GM21526 (cell line): ENCODE data around the gene XIRP2.

Source experiments
- ATAC-seq: cut with Tn5 transposase; IDR thresholded peaks from one replicate; pipeline ENCODE4 v1.9.1; 2021; ENCODE audit warnings: moderate library complexity; ENCODE audit not compliant: unreplicated experiment, low FRiP score

XIRP2 gene

DNA sequence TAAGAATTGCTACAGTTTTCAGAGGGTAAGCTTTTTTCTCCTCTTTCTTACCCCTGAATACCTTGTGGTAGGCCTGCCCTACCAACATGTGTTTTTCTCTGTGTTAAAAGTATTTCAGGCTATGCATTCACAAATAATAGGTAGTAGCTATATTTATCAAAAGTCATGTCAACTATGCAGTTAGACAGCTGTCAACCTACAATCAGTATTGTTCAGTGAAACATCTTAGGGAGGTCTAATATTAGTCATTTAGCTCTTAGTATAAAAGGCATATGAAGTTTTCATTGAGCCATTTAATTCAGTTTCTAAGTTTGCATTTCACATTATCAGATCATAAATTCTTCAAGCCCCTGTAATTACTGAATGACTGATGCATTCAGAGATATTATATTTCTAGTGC lies 36.7 kb downstream of the XIRP2 start:
- no peak for ATAC-seq

DNA sequence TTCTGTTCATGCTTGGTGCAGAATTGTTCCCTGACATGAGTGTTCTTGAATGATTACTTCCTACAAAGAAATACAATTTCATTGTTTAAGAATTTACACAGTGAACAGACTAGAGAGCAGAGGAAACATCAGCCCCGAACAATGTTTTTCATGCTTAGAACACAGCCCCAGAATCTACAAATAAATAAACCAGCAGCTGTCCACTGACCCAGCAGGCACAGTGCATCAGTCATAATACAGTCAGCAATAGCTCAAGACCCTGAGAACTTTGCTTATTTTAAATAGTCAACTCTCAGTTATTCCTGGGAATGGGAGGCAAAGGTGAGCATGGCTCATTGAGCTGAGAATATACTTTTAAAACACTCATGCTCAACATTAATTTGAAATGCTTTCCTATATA lies 38.4 kb downstream of the XIRP2 start:
- ATAC-seq: no peak

DNA sequence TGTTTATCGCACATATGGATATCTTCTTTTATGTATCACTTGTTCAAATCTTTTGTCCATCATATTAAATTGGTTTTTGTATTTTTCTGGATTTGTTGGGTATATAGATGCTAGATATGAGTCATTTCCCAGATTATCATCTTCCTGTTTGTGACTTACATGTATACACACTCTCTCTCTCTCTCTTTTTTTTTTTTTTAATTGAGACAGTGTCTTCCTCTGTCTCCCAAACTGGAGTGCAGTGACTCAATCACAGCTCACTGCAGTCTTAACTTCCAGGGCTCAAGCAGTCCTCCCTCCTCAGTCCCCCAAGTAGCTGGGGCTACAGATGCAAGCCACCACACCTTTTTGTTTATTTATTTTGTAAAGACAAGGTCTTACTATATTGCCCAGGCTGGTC lies 43.8 kb downstream of the XIRP2 start:
- no peak for ATAC-seq

DNA sequence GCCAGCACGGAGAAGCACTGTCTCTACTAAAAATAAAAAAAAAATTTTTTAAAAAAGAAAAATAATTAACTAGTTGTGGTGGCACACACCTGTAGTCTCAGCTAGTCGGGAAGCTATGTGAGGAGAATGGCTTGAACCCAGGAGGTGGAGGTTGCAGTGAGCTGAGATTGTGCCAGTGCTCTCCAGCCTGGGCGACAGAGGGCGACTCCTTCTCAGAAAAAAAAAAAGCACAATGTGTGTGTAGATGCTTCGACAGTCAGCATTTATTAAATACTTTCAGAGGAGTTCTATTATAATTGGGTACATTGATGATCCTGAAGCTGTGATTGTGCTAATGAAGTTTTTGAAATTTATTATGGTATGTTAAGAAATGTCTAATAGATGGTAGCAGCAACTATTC lies 46.5 kb downstream of the XIRP2 start:
- ATAC-seq: no peak

DNA sequence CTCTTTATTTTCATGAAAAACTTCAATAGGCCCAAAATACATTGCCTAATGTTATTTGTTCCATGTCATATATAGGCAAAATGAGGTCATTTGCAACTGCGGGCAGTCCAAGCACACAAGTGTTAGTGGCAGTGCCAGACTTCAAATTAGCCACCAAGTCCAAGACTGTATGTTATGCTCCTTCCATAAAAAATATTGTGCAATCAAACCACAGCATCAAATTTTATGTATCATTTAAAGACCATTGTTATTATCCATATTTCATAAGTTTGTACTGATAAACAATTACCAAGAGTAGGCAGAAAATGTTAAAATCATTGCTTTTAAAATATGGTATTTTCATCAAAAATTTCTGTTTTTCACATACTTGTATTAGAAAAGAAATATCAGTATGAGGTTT lies 54.1 kb downstream of the XIRP2 start:
- no peak for ATAC-seq

DNA sequence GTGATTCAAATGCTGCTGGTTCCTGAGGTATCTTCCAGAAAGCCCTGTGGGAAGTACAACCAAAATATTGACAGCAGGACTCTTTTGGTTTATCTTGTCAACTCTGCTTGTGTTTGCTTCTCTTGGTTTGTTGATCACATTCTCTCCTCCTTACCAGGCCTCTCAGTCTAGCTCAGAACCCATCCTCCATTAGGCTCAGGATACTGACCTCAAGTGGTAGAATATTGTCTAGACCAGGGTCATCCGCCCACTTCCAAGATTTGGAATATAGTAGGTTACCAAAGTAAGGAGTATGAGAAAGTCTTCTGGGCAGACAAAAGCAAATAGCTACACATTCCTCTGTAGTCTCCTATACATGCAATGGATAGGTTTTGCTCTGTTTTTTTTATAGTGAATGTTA lies 56.6 kb downstream of the XIRP2 start:
- ATAC-seq: no peak

DNA sequence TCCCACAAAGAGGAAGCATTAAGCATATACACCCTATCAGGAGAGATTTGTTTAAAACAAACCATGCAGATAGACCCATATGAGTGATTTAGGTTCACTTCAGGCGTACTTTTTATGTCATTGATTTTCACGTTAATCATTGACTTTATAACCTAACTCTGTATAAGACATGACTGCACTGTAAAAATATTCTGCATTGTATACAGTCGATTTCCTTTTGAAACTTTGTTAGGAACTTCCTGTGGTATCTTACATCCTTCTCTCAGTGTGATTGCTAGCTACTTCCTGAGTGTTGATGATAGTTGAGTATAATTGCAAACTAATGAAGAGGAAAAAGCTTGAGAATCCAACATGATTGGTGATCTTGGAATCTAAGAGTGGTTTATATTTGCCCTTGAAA lies 69.4 kb downstream of the XIRP2 start:
- no peak for ATAC-seq

DNA sequence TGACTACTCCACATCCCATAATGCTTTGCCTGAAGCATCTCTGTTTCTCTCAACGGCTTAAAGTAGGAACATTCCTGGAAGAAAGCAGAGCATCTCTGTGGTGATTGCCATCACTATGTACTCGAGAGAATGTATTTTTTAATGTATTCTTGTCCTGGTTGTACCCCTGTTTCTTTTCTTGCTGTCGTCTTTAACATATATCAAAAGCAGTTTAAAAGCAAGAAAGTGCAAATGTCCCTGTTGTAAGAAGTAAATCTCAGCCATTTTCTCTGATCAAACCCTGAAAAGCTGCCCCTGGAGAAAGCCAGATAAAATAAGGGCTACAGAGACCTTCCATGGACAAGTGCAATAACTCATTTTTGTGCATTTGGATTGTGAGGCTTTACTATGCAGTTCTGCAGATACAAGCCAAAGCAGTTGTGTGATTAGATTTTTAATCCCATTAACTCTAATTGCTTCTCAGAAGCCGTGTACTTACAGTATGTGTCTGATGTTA lies 70.8 kb downstream of the XIRP2 start:
- no peak for ATAC-seq

DNA sequence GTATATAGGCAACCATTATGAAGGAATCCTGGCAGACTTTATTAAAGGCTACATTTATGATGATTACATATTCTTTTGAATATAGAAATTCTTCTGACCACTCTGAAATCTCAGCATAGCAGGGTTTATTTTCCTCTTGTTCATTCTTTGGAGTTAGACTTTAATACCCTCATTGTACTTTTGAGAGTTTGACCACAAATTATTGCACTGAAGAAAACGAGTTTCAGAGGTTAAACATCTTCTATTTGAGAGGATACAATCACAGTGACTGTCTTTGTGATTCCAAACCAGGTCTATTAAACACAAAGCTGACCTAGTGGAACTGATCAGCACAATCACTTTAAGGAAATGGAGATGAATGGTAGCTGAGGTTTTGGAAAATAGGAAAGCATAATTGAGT lies 71.3 kb downstream of the XIRP2 start:
- no peak for ATAC-seq

DNA sequence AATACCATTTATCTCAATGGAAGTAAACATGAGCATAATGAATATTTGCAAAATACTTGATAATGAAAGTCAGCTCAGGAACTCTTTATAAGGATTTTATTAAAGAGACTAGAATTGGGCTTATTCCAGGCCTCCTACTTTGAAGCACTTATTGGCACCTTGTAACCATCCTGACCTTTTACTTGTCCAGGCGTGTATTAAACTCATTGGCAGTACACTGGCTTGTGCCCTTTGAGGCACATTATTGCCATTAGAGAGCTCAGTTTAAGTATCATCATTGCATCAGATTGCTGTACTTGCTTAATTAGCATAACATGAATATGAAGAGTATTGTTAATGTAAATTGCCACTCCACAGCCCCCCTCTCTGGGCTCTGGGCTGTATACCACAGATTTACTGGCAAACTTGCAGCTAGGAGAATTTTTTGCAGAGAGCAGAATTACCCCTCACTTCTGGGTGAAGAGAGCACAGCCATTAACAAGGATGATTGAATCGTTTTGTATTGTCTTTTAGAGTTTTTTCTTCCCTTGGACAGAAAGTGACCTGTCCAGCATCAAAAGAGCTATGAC lies 72.5 kb downstream of the XIRP2 start:
- no peak for ATAC-seq

DNA sequence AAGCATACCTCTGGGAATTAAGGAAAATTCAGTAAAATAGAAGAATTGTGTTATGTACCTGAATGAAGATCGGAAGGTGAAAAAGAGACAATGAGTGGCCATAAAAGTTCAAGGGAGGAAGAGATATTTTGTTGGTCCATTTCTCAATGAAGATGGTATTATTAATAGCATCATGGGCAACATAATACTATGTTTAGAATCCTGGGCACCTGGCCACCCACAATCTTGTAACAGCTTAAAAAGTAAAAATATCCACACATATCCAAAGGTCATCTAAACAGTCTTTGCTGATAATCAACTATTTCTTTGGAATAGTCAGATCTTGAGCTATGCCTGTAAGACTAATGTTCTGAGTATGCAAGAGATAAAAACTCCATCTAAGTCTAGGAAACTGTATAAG lies 73.7 kb downstream of the XIRP2 start:
- no peak for ATAC-seq

DNA sequence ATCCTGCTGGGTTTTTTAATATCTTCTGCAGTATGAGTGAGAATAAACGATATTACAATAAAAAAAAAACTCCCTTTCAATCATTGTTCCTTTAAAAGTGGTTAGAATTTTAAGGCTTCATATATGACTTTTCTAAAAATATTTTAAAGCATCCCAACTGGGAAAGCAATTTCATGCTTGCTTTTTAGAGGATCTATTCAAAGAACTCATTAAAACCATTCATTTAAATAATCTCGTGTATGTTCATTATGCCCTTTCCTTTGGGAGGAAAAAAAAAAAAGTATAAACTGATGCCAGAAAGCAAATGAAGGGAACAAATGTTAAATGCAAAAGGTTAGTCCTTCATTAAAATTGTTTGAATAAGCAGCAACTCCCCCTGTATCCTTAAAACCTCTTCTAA lies 81.2 kb downstream of the XIRP2 start:
- no peak for ATAC-seq

DNA sequence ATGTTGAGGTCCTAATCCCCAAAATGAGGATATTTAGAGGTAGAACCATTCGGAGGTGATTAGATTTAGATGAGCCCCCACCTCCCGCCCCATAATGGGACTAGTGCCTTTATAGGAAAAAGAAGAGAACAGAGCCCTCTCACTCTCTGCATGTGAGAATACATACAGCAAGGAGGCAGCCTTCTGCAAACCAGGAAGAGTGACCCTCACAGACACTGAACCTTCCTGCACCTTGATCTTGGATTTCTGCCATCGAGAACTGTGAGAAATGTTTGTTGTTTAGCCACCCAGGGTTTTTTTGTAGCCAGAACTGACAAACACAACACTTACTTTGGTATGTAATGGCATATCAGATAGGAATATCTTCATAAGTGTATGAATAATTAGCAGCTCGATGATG lies 83.7 kb downstream of the XIRP2 start:
- ATAC-seq: no peak

DNA sequence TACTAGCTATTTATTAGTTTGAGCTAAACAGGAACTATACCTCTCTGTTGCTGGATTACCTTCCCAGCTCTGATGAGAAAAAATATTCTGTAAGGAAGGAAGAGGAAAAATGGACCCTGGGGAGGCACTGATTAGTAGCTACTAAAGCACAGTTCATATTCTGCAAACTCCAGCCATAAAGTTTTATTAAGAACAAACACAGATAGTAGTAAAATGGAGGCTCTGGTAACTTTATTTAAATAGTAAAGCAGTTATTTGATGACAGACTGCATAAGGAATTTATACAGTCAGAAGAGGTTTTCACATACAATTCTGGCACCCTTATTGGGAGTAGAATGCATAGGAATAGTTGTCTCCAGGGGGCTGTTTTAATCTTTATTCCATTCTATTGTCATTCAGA lies 84.1 kb downstream of the XIRP2 start:
- ATAC-seq: no peak

DNA sequence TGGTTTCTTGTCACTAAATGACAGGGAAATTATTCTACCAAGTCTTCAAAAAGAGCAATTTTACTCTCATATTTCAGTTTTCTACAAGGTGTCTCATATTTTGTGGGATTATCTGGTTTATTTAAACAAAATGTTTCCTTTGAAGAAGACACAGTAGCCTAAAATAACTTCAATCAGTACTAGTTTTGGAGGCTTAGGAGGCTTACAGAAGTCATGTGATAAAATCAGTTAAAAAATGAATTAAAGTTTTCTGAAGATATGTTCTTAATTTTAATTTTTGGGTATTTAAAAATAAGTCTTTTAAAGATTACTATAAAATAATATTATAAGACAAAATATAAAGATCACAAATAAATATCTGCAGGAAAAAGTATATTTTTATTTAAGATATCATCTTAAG lies 95.9 kb downstream of the XIRP2 start:
- ATAC-seq: no peak

DNA sequence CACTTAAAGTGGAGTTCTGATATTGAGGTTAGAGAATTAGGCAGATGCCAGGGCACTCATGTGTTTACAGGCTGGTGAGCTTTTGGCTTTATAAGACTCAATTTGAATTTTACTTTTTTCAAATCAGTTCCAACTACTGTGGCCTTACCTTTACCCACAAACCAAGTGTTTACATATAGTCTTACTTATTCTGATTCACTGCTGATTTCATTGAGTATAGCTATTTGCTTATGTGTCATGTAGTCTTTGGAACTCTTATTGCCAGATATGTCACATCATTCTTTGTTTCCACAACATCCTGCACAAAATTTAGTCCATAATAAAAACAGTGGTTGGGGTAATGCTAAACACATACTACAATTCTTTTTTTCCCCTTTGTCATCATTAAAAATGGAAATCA lies 96.5 kb downstream of the XIRP2 start:
- ATAC-seq: no peak

DNA sequence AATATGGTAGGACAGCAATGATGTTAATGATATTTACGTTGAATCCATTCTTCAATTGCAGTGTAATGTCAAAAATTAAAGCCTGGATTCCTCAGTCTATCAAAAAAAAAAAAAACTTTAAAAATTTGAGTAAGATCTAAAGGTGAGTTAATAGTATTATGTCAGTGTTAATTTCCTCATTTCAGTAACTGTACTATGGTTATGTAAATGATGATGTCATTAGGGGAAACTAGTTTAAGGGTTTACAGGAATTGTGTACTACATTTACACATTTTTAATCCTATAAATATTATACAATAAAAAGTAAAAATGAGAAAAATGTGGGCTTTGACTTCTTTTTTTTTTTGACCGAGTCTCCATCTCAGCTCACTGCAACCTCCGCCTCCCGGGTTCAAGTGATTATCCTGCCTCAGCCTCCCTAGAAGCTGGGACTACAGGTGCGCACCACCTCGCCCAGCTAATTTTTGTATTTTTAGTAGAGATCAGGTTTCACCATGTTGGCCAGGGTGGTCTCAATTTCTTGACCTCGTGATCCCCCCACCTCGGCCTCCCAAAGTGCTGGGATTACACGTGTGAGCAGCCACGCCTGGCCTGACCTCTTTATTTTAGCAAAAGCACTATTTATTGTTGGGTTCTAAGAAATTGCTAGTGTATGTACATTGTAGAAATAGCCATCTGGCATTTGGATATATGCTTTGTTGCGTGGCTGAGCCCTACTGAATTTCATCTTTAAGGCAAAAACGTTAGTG lies 106.5 kb downstream of the XIRP2 start:
- no peak for ATAC-seq

DNA sequence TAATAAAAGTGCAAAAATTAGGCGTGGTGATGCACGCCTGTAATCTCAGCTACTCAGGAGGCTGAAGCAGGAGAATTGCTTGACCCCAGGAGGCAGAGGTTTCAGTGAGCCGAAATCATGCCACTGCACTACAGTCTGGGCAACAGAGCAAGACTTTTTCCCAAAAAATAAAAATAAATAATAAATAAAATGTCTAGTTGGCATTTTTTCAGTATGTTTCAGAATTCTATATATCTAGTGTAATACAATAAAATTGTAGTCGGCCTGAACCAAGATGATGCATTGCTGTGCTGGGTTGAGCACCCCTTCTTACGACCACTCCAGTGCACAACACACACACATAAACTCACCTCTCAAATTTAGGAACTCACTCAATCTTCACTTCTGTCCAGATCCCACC lies 108.2 kb downstream of the XIRP2 start:
- no peak for ATAC-seq

DNA sequence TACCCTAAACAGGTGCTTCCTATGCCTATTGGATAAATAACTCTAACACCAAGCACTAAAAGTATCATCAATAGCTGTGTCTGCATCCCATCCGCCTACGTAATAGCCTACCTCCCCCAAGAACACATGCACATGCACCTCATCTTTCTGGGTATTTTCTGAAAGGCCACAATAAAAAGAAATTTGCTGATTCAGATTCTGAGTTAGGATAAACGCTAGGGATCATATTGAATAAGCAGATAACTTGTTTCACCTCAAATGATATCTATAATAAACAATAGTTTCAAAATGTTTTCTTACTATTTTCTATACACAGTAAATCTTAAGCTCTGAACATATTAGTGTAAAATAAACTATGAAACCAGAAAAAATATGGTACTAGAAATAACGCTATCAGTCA lies 112.9 kb downstream of the XIRP2 start:
- ATAC-seq: no peak

DNA sequence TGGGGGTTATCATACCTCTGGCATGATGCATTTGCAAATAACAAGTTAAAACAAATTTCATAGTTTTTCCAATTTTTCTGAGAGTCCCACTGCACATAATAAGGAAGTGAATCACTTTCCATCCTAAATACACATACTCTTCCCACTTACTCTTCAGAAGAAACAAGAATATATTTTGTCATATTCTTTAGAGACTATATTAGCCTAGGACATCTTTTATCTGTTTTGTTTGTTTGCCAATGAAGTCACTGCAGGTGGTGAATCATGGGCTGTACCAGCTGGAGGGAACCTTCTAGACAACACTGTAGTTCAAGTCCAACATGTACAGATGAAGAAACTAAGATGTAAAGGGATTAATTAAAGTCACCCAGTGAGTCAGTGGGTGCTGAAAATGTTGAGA lies 116.8 kb downstream of the XIRP2 start:
- ATAC-seq: no peak

DNA sequence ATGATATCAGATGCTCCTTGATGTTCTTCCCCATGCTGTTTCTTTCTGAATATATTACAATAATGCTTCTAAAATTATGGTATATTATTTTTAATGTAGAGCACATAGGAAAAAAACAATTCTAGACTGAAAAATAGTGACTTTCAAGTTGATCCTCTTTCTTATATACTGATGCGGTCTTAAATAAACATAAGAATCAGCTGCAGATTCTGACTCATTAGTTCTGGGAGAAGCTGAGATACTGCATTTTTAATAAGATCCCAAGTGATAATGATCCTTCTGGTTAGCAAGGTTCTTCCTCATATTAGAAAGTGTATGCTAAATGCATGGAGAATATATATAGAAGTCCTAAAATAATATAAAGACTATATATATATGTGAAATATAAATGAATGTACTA lies 124.9 kb downstream of the XIRP2 start:
- ATAC-seq: no peak

DNA sequence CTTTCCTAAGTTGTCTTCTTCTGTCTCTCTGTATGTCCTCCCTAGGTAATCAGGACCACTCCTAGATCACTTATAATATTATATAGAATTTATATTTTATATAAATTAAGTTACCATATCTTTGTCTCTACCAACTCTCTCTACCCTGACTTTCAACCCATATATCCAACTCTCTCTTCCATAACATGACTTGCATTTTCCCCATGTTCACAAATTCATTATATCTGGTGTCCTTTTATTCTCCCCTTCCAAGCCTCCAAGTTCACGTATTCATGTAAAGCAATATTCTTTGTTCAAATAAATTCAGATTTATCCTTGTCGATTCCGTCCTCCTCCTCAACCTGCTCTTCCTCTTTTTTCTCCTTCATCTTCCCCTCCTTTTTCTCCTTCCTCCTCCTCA lies 127.5 kb downstream of the XIRP2 start:
- no peak for ATAC-seq

DNA sequence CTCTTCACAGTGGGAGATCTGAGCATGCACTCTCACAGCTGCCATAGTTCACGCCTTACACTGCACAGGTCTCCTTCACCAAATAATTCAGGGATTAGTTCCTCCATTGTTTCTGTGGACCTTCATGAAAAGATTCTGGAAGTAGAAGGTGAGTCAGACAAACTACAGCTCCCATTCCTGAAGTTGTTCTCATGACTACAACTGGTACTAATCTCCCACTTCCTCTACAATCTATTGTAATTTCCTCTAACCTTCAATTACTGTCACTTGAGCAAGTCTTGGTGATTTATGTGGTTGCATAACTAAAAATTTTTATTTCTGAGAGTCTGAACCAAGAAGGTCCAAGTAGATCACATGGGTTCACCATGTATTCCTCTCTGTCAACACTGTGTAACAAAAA lies 128.7 kb downstream of the XIRP2 start:
- ATAC-seq: no peak
